NCI-H1417 (cell line): ENCODE results near the gene CACNA1F.
A peak's percentile ranks its signal among the peaks of the same experiment; 100 is the strongest.

ENCODE experiments used
- DNase-seq, 3 experiments: peaks; one replicate each; lab custom pipeline; 2025; lab: John Stamatoyannopoulos, UW

CACNA1F gene

GRCh38 chrX:49233176-49233575 is at the start of gene CACNA1F:
TSS of gene CACNA1F (minus strand) at chrX:49233340. CDS start at chrX:49233309, 31 bp downstream.
- DNase-seq = no peak

GRCh38 chrX:49282647-49283011 is 49.5 kb upstream of the CACNA1F start:
- peak in 1 of 3 experiments; percentile 17 for DNase-seq

- no peak for DNase-seq
Measured at GRCh38 chrX:49278081-49278480, 44.9 kb upstream of the CACNA1F start.

GRCh38 chrX:49277535-49277830 is 44.3 kb upstream of the CACNA1F start:
- no peak for DNase-seq

GRCh38 chrX:49276671-49277534 is 43.8 kb upstream of the CACNA1F start:
- no peak for DNase-seq

GRCh38 chrX:49276207-49276606 is 43.1 kb upstream of the CACNA1F start:
- DNase-seq = no peak

GRCh38 chrX:49273181-49273727 is 40.1 kb upstream of the CACNA1F start:
- no peak for DNase-seq

GRCh38 chrX:49272421-49272820 is 39.3 kb upstream of the CACNA1F start:
- no peak for DNase-seq

GRCh38 chrX:49271341-49271740 is 38.2 kb upstream of the CACNA1F start:
- DNase-seq = no peak

- DNase-seq = peak in 2 of 3 experiments; percentile 41 to 59
Measured at GRCh38 chrX:49270249-49270921, 37.2 kb upstream of the CACNA1F start.

GRCh38 chrX:49269767-49270248 is 36.7 kb upstream of the CACNA1F start, which contains the start of gene PPP1R3F:
TSS of gene PPP1R3F (plus strand) at chrX:49269793. CDS start at chrX:49269870, 77 bp downstream.
- DNase-seq = no peak

- peak; percentile 81 to 99 (median 95) for DNase-seq
Measured at GRCh38 chrX:49269010-49269766, 36.0 kb upstream of the CACNA1F start.

GRCh38 chrX:49268702-49269009 is 35.5 kb upstream of the CACNA1F start:
- DNase-seq = no peak

- DNase-seq = no peak
Measured at GRCh38 chrX:49266523-49267445, 33.6 kb upstream of the CACNA1F start.

GRCh38 chrX:49264460-49264859 is 31.3 kb upstream of the CACNA1F start, which contains the start of gene FOXP3:
TSS of gene FOXP3 (minus strand) at chrX:49264710. CDS start at chrX:49258505, 6,205 bp downstream.
- DNase-seq = no peak

GRCh38 chrX:49263631-49264030 is 30.5 kb upstream of the CACNA1F start:
- DNase-seq = no peak

- no peak for DNase-seq
Measured at GRCh38 chrX:49262603-49263002, 29.5 kb upstream of the CACNA1F start.

- DNase-seq = no peak
Measured at GRCh38 chrX:49260221-49260985, 27.3 kb upstream of the CACNA1F start.

GRCh38 chrX:49258749-49259124 is 25.6 kb upstream of the CACNA1F start:
- DNase-seq = no peak
